ENCODE data around the gene PLEKHG5.

The PLEKHG5 gene

DNA sequence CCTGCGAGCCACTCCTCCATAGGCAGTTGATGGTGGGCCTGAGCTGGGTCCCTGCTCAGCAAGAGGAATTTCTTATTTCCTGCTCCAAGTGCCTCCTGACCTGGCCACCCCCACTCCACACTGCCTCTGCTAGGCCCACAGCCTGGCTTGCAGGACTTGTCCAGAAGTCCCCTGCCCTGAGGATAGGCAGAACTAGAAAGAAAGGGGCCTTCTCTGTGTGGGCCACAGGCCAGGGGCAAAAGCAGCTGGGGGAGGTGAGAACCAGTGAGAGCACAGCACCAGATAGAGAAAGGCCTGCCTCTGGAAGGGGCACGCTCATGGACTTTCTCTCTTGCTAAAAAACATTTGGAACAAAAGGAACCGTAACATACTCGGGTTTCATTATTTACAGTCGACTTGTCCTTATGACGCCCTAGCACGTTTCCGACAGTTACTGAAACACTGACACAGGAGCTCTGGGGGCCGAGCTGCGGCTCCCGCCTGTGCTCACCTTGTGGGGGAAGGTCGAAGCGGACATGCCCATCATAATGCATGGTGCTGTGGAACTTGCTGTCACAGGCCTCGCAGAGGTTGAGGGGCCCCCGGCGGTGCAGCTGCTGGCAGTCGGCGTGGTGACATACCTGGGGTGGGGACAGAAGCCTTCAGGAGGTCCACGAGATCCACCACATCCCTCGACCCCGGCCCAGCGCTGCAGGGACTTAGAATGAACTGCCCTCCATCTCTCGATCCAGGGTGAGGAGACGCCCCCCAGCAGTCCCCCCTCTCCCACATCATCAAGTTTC lies 14.2 kb downstream of the PLEKHG5 start:
- DNase-seq (ENCODE audit: low read depth in 1 of 2, low spot score in 1 of 2): no peak

DNA sequence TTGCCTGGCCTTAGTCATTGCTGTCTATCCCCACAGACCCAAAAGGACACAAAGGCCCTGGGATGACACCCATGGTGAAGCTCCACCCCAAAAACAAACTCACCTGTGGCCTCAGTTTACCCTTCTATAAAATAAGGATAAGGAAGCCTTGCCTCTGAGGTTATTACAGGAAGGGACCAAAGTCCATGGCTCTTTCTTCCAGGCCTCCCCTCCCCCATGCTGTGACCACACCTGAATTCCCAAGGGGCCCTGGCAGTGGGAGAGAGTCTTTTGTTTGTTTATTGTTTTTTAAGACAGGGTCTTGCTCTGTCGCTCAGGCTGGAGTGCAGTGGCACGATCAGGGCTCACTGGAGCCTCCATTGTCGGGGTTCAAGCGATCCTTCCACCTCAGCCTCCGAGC lies 15.0 kb downstream of the PLEKHG5 start:
- no peak for DNase-seq (ENCODE audit: low read depth in 1 of 2, low spot score in 1 of 2)

DNA sequence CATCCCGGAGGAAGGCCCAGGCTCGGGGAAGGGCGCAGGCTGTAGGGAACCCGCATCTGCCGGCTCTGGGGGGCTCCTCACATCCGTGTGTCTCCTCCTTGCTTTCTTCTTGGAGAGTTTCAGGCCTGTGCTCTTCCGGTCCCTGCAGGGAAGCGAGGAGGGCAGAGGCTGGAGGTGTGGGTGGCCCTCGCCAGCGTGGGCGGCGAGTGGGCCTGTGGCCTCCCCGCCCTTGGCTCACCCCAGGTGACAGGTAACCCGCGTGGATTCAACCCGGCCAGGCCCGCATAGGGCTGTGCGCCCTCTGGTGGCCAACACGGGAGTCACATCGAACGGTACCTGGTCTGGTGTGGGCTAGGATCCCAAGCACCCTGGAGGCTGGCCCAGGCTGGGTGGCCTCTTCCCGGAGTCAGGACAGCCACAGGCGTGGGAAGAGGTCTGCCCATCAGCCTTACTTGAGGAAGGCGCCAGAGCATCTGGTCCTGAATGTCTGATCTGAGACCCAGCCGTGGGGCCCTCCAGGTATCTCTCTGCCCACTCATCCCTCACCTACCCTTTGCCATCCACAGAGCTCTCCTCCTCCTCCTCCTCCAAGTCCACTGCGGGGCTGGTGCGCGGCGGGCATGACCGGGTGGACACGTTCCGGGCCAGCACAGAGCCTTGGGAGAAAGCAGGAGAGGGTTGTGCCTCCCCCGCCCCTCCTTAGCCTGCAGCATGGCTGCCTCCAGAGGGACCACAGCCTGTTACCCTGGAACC lies 15.9 kb downstream of the PLEKHG5 start:
- DNase-seq (ENCODE audit: low read depth in 1 of 2, low spot score in 1 of 2): peak; percentile 66 to 68

DNA sequence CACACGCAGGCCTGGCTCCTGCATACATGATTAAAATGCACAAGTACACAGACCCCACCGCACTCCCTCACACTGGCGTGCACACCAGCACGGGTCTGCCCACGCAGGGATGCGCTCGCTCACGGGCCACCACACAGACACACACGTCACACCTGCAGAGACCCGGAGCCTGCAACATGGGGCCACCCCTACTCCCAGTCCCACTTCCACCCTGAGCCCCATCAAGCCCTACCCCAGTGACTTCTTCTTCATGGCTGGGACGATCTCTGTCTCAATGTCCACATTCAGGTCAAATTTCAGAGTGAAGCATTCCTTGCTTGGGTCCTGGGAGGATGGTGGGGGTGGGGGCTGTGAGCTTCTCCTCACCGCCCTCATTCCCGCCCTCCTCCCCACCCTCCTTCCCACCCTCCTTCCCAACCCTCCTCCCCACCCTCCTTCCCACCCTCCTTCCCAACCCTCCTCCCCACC lies 16.6 kb downstream of the PLEKHG5 start:
- DNase-seq (ENCODE audit: low read depth in 1 of 2, low spot score in 1 of 2): no peak

DNA sequence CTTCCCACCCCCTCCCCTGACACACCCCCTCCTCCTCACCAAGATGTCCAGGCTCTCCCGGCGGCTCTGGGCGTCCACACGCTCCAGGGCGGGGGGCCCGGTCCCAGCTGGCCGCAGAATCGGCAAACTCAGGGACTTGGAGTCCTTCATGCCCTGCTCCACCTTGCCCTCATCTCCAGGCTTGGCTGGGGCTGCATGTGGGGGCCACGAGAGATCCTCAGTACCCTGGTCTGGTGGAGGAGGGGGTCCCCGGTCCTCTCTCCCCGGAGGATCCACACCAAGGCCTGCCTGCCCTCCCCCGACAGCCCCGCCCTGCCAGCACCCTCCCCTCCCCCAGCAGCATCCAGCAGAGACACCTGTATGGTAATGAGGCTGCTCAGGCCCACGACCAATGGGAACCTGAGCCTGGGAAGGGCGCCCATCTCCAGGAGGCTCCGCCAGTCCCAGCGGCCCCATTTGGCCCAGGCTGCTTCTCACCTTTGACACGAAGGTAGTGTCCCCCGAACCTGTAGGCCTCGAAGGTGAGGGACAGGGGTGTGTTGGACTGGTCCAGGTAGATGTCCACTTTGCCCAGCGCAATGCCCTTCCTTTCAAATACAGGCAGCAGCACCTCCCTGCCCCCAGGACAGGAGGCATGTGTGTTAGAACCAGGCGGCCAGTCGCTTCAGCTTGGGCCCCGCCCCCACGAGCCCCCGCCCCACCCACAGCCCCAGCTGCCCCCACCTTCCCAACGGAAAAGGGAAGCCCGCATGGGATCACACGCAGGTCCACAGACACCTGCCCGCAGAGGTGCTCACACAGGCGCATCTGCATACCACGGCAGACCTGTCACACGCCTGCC lies 17.3 kb downstream of the PLEKHG5 start:
- DNase-seq (ENCODE audit: low read depth in 1 of 2, low spot score in 1 of 2): no peak

DNA sequence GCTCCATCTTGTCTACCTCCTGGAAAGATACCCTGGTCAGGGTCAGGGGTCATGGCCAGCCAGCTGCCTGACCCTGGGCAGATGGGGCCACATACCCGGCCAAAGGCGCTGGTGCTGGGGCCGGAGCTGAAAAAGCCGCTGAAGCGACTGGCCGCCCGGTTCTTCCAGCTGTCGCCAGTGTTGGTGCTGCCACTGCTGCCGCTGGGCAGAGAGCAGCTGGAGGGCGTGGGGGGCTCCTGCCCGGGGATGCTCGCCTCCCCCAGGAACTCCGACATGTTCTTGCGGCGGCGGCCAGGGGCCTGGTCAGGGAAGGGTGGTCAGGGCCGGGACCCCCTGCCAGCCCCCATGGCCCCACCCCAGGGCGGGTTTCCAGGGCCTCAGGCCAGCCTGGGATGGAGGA lies 18.3 kb downstream of the PLEKHG5 start:
- DNase-seq (ENCODE audit: low read depth in 1 of 2, low spot score in 1 of 2): no peak

DNA sequence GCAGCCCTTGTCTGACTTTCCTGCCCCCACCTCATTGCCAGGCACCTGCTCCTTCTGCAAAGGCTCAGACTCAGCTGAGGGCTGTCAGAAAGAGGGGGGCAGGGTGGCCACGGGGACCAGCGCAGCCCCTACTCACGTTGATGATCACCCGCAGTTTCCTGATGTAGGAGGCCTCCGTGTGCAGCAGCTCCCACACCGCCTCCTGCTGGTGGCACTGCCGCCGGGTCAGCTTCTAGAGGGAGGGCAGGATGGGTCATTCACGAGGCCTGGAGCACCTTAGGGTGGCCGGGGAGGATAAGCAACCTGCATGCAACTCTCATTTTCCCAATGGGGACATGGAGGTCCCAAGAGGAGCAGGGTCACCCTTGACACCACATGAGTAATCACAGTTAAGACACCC lies 19.1 kb downstream of the PLEKHG5 start:
- no peak for DNase-seq (ENCODE audit: low read depth in 1 of 2, low spot score in 1 of 2)

DNA sequence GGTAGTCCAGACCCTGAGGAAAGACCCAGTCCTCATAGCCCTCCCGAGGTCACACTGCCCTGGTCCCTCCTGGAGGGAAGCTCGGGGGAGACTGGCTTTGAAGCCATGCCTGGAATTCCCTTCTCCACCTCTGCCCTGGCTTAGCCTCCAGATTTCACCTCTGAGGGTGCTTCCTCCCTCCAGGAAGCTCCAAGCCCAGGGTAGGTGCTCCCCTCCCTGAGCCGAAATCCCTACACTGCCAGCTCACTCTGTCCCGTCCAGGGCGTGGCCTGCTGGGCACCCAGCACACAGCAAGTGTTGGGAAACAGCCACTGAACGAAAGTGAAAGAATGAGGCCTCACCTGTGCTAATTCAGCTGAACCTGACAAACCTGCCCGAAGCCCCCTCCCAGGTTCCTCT lies 19.5 kb downstream of the PLEKHG5 start:
- DNase-seq (ENCODE audit: low read depth in 1 of 2, low spot score in 1 of 2): no peak

DNA sequence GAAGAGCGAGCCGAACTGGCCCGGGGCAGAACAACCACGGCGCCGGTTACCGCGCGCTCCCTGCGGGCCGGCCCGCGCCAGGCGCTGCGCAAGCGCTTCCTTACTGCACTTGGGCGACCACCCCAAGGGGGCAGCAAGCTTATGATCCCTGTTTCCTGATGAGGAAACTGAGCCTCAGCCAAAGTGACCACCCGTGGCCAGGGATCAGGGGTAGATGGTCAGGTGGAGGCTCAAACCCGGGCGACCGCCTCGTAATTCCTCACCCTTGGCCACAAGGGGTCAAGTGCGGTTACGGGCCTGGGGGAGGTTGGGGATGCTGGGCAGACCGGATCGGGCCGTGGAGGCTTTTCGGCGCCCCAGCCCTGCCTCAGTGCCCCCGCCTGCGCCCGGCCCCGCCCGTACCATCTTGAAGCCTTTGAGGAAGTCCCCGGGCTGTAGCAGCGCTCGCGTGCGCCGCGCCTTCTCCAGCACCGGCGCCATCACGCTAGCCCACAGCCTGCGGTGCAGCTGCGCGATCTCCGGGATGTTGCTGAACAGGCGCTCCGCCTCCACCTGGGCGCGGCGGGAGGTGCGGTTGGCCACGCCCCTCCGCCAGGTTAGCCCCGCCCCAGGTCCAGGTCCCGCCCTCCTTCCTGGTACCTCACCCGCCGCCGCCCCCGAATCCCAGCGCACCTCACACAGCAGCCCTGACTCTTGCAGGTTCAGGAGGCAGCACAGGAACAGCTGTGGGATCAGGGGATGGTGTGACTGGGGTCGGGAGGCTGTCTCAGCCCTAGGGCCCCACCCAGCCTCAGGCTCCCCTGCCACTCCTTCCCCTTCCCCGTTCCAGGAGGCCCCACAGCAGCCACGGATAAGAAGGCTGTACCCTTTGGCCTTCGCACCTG lies 20.1 kb downstream of the PLEKHG5 start:
- no peak for DNase-seq (ENCODE audit: low read depth in 1 of 2, low spot score in 1 of 2)

DNA sequence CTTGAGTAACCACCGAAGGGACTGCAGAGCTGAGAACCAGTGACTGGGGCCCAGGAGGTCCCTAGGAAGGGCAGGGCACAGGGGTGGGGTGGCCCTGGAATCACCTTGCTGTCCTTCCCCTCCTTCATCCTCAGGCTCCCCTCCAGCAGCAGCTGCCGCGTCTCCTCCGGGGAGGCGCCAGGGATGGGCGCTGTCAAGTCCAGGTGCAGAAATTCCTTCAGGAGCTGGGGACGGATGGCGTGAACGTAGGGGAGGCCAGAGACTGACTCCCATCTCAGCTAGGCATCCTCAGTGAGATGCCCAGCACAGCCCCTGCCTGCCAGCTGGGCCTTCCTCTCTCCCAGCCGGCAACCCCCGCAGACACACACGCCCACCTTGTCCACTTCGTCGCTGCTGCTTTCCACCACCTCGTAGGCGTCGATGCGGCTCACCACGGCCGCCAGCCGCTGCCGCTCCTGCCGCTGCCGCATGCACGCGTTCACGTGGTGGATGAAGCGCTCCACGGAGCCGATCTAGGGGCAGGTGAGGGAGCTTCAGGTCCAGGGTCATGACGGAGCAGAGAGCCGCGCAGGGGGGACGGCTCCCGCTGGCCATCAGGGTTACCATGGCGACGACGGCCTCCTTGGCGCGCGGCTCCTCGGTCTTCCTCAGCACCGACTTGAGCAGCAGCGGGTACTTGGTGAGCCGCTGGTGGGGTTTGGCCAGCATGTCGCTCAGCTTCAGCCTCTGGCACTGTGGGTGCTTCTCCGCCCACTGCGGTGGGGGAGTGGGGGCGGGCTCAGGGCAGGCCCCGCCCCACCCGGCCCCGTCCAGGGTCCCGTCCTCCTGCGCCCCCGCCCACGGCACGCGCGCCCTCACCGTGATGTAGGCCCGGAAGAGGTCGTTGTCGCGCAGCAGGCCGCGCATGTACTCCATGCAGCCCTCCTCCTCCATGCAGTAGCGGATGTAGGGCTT lies 21.1 kb downstream of the PLEKHG5 start:
- no peak for DNase-seq (ENCODE audit: low read depth in 1 of 2, low spot score in 1 of 2)

DNA sequence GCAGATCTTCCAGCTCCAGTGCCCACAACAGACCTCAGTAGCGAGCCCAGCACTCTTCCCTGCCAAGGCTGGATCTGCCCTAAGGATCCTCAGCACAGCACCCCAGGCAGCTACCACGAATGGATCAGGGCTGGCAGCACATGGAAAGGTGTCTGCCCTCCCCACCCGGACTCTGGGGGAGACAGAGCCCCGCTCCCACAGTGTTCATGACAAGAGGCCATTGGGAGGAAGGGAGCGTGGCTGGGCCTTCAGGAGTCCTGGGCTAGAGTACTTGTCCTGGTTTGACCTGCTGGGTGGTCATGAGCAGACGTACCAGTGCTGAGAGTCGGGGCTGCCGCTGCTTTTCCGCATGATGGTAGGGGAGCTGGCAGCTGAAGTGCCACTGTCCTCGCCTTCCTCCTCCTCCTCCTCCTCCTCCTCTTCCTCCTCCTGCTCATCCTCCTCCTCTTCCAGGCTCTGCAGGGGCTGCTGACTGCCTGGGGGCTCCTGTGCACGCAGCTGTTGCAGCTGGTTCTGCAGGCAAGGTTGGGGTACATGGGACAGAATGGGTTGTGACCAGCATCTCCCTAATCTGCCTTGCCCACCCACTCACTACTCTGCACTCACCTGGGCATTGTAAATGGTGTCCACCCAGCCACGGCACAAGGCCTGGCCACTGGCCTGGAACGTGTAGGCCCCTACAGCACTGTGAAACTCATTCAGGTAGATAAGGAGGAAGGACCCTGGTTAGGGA lies 22.6 kb downstream of the PLEKHG5 start:
- no peak for DNase-seq (ENCODE audit: low read depth in 1 of 2, low spot score in 1 of 2)

DNA sequence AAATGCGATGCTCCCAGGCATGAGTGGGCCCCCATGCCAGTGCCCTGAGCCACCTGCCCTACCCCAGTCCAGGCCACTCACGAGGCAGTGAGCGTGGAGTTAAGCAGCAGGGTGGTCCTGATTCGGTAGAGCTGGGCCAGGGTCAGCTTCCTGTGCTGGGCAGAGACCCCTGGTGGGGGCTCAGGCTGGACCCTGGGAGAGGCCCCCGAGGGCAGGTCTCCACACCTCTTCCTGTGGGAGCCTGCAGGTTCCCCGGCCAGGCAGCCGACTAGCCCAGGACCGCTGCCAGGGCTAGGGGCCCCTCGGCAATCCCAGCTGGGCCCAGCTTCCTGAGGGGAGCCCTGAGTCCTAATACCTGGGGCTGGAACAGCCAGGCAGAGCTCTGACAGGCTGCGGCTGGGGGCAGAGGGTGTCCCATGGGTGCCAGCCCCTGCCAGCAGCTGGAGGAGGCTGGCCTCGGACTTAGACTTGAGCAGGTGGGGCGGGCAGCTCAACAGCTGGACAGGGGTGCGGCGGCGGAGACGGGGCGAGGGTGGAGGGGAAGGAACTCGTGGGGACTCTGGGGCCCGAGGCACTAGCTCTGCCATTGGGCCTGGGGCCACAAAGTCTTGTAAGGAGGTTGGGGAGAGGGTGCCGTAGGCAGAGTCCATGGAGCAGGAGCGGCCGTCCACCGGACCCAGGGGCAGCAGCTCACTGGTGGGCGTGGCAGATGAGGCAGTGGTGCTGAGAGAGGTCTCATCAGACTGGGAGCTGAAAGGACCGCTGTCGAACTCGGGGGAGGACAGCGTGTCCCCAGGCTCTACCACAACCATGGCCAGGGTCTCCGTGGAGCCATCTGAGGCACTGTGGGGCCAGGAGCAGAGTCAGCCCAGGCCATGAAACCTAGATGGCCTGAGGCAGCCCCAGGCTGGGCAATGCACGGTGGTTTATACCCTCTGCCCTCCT lies 23.5 kb downstream of the PLEKHG5 start:
- no peak for DNase-seq (ENCODE audit: low read depth in 1 of 2, low spot score in 1 of 2)

DNA sequence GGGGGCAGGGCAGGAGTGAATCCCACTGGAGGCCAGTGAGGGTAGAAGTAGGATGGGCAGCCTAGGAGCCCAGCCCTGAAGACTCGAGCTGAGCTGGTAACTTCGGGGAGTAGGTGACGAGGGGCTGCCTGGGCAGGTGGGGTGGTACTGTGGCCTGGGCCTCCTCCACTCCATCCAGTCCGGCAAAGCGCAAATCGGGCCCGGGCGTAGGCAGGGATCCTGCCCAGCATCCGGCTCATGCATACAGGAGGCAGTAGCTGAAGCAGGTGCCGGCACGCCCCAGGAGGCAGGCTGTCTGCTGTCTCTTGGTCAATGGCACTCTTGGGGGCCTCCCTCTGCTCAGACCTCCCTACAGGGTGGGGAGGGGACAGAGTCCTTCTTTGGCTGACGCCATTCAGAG lies 24.2 kb downstream of the PLEKHG5 start:
- DNase-seq (ENCODE audit: low read depth in 1 of 2, low spot score in 1 of 2): no peak

DNA sequence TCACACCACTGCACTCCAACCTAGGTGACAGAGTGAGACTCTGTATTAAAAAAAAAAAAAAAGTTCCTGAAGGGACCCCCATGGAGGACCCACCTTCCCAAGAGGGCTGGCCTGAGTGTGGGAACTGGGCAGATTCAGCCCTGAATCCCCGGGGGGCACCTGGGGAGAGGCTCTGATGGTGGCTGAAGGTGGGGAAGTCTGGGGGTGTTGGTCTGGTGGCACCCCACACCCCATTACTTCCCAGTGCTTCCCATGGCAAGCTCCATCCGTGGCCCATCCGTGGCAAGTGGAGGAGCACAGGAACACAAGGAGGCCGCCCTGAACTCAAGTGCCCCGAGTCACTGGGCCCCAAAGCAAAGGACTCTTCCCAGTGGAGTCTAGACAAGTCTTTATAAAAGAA lies 24.7 kb downstream of the PLEKHG5 start:
- no peak for DNase-seq (ENCODE audit: low read depth in 1 of 2, low spot score in 1 of 2)

DNA sequence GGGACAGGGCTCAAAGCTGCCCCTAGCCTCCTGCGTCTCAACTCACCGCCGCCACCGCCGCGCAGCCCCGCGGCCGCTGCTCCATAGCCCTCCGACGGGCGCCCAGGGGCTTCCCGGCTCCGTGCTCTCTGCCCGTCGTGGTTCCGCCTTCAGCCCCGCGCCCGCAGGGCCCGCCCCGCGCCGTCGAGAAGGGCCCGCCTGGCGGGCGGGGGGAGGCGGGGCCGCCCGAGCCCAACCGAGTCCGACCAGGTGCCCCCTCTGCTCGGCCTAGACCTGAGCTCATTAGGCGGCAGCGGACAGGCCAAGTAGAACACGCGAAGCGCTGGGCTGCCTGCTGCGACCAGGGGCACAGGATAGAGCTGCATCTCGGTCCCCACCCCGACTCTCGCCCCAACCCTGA lies 25.4 kb downstream of the PLEKHG5 start, which contains the start of gene TNFRSF25:
TNFRSF25 (minus strand) TSS at position 151 of the 400 bp plus-strand sequence; CDS start at position 85, 66 bp downstream.
- DNase-seq (ENCODE audit: low read depth in 1 of 2, low spot score in 1 of 2): no peak

DNA sequence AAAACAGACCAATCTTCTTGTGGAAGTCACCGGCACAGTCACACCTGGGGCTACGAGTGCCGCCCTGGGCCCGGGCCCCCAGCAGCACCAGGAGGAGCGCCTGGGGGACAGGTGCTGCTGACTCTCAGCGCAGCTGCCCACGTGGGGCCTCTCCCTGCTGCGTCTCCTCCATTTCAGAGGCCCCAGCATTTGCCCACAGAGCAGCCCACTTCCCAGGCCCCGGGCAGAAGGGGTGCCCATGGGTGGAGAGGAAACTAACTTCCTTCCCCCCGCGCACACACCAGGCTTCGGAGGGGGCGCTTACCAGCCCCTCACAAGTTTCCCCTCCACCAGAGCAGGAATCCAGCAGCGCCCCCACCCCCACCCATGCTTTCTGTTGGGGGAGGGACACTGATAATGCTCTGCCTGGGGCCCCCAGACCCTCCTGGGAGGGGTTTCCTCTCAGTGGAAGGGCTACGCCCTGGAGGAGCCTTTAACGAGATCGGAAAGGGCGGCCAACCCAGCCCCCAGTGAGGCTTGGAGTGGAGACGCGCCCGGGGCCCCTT lies 25.9 kb downstream of the PLEKHG5 start:
- no peak for DNase-seq (ENCODE audit: low read depth in 1 of 2, low spot score in 1 of 2)

DNA sequence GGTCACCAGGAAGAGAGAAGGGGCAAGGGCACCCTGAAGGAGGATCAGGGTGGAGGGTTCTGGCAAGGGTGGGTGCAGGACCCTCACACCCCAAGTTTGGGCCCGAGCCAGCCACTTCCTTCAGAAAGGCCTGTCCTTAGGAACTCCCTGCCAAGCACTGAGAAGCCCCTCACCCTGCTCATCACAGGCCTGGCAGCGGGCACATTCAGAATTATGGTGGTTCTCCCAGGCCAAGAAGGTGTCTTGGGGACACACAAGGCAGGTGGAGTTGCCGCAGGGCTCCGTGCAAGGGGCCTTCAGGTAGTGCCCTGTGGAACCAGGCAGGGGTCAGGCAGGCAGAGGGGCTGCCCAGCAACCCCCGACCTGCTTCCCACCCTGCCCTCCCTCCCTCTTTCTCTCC lies 26.6 kb downstream of the PLEKHG5 start:
- DNase-seq (ENCODE audit: low read depth in 1 of 2, low spot score in 1 of 2): no peak

All from activated CD4-positive, alpha-beta T cell treated with anti-CD3 and anti-CD28 coated beads, Interleukin-2, amount 50 U/mL, for 24 hours (primary cell).